ENCODE results near the gene USP48.

GRCh38 chr1:21677168-21677567 lies 105.8 kb downstream of the USP48 start:
- TF ChIP-seq USF2 (IDR thresholded peaks at IDR 0.05; ENCODE audit: low read length) (no peak), BRCA1 (IDR thresholded peaks at IDR 0.05; ENCODE audit: low read depth, low read length) (no peak)
